ENCODE data around the gene PITHD1. TPM values are rescaled to one million over a fixed set of nuclear protein-coding genes. Genes with fewer than 3 reads are reported as not detected.

Gene PITHD1
- total RNA-seq, 2 experiments from 2014 or later, result 110 to 111 TPM

- no peak overlapping the region for H3K4me3 Mint-ChIP-seq
- Histone ChIP-seq H3K27me3 (ENCODE audit: control insufficient read depth in 1 of 2, insufficient read depth in 2 of 2, low read length in 2 of 2) (no peaks in the 10 kb centered on the region), H3K4me3 (ENCODE audit: low read length) (no peak overlapping the region), H3K27ac (ENCODE audit: low read depth in 1 of 2, low read length in 2 of 2) (no peak overlapping the region), H3K4me1 (ENCODE audit: insufficient read depth, low read length) (no peaks in the 10 kb centered on the region), H3K36me3 (ENCODE audit: insufficient read depth, low read length) (no peaks in the 10 kb centered on the region), H3K9me3 (ENCODE audit: control insufficient read depth in 1 of 2, insufficient read depth in 1 of 2, low read length in 2 of 2) (no peaks in the 10 kb centered on the region)
- H3K9me3 Mint-ChIP-seq, result no peaks in the 10 kb centered on the region
- no peak for TF ChIP-seq CTCF (IDR thresholded peaks at IDR 0.05)
- intact Hi-C loops (cut with DNase I, micrococcal nuclease), result no loop called here
- no peak for DNase-seq
- H3K27ac Mint-ChIP-seq, result no peak overlapping the region
- no peaks in the 10 kb centered on the region for H3K27me3 Mint-ChIP-seq
- no peaks in the 10 kb centered on the region for H3K36me3 Mint-ChIP-seq (ENCODE audit: low read depth)
- H3K4me1 Mint-ChIP-seq (ENCODE audit: low read depth), result no peaks in the 10 kb centered on the region
- CTCF ChIA-PET, result no interaction called here
- POLR2A ChIA-PET, result no interaction called here
- no peak for ATAC-seq (ENCODE audit: poor library complexity)
Measured at GRCh38 chr1:23736437-23737134, 41.6 kb upstream of the PITHD1 start.

DNA sequence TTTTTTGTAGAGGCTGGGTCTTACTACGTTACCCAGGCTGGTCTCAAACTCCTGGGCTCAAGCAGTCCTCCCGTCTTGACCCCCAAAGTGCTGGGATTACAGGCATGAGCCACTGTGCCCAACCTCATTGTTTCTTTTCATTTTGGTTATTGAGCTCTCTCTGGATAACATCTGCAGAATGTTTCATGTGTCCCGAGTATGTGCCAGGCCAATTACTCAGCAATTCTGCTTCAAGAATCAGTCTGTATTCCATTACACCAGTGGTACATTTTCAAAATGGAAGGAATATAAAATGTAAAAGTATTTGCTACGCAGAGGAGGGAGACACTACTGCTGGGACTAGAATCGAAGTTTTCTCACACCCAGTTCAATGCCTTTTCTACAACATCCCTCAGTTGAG lies 36.6 kb upstream of the PITHD1 start:
- Histone ChIP-seq H3K27me3 (ENCODE audit: control insufficient read depth in 1 of 2, insufficient read depth in 2 of 2, low read length in 2 of 2) (no peaks in the 10 kb centered on the region), H3K36me3 (ENCODE audit: insufficient read depth, low read length) (peaks cover under 1% of the 10 kb centered on the region), H3K27ac (ENCODE audit: low read depth in 1 of 2, low read length in 2 of 2) (no peak overlapping the region), H3K4me1 (ENCODE audit: insufficient read depth, low read length) (peaks cover 24% of the 10 kb centered on the region), H3K4me3 (ENCODE audit: low read length) (no peak overlapping the region), H3K9me3 (ENCODE audit: control insufficient read depth in 1 of 2, insufficient read depth in 1 of 2, low read length in 2 of 2) (no peaks in the 10 kb centered on the region)
- DNase-seq (no peak), ATAC-seq (ENCODE audit: poor library complexity) (no peak)
- peak overlapping the region; percentile 88 for H3K27ac Mint-ChIP-seq
- H3K36me3 Mint-ChIP-seq (ENCODE audit: low read depth), result peaks cover 20% of the 10 kb centered on the region
- H3K27me3 Mint-ChIP-seq, result no peaks in the 10 kb centered on the region
- POLR2A ChIA-PET, result interaction anchor here (0.8 to 1.0 kb wide), 2 partner anchors 50 to 84 kb away, joined by 3 to 4 read pairs; partner anchors contain the start of genes HMGCL and RPL11
- H3K4me3 Mint-ChIP-seq, result peak overlapping the region; percentile 93
- TF ChIP-seq CTCF (IDR thresholded peaks at IDR 0.05), result no peak
- H3K4me1 Mint-ChIP-seq (ENCODE audit: low read depth), result peaks cover 36% of the 10 kb centered on the region
- H3K9me3 Mint-ChIP-seq, result no peaks in the 10 kb centered on the region
- CTCF ChIA-PET, result interaction anchor here (0.7 kb wide), 1 partner anchor 50 kb away, joined by 3 read pairs; the partner anchor contains the start of gene RPL11
- intact Hi-C loops (cut with DNase I, micrococcal nuclease), result loop anchor here (2.0 to 5.0 kb wide), 6 partner anchors 36 to 906 kb away; partner anchors contain the start of genes GALE (in 1 of the 2), PITHD1 (in 1 of the 2), RPL11 (in 1 of the 2) and ZNF436 (in 1 of the 2)

- Histone ChIP-seq H3K4me1 (ENCODE audit: insufficient read depth, low read length) (peaks cover 24% of the 10 kb centered on the region), H3K9me3 (ENCODE audit: control insufficient read depth in 1 of 2, insufficient read depth in 1 of 2, low read length in 2 of 2) (no peaks in the 10 kb centered on the region), H3K4me3 (ENCODE audit: low read length) (peak overlapping the region; percentile 80), H3K36me3 (ENCODE audit: insufficient read depth, low read length) (peaks cover 7% of the 10 kb centered on the region), H3K27ac (ENCODE audit: low read depth in 1 of 2, low read length in 2 of 2) (peak overlapping the region; percentile 79 to 90), H3K27me3 (ENCODE audit: control insufficient read depth in 1 of 2, insufficient read depth in 2 of 2, low read length in 2 of 2) (no peaks in the 10 kb centered on the region)
- peaks cover 48% of the 10 kb centered on the region for H3K4me1 Mint-ChIP-seq (ENCODE audit: low read depth)
- TF ChIP-seq CTCF (IDR thresholded peaks at IDR 0.05), result no peak
- ATAC-seq (ENCODE audit: poor library complexity) (peak; percentile 32), DNase-seq (peak in 3 of 14 experiments; percentile 3 to 9 (median 4))
- ChIA-PET POLR2A (interaction anchor here (0.6 to 1.9 kb wide), 12 partner anchors 11 to 724 kb away, joined by 3 to 27 read pairs (median 5); partner anchors contain the start of genes HMGCL, KDM1A, LYPLA2 and PITHD1), CTCF (interaction anchor here (1.3 to 1.6 kb wide), 2 partner anchors 48 to 51 kb away, joined by 4 to 8 read pairs; partner anchors contain the start of gene RPL11)
- intact Hi-C loops (cut with DNase I, micrococcal nuclease), result loop anchor here (1.0 to 5.0 kb wide), 7 partner anchors 35 to 905 kb away; partner anchors contain the start of genes RPL11 (in 2 of the 2), GALE (in 1 of the 2), PITHD1 (in 1 of the 2) and ZNF436 (in 1 of the 2)
- no peaks in the 10 kb centered on the region for H3K27me3 Mint-ChIP-seq
- H3K9me3 Mint-ChIP-seq, result no peaks in the 10 kb centered on the region
- peak overlapping the region; percentile 93 for H3K4me3 Mint-ChIP-seq
- H3K36me3 Mint-ChIP-seq (ENCODE audit: low read depth), result peaks cover 31% of the 10 kb centered on the region
- H3K27ac Mint-ChIP-seq, result peak overlapping the region; percentile 88
Measured at GRCh38 chr1:23742670-23743286, 35.4 kb upstream of the PITHD1 start.

Data from CD4-positive, alpha-beta T cell (primary cell).